HG03575 (cell line): ENCODE results near the gene ATAD3C.
"Not testable (repeated sequence)": the region's sequence is repeated elsewhere in the genome, so short reads cannot be mapped to it uniquely, and the experiment has no call there.

Source experiments
- ATAC-seq: cut with Tn5 transposase; IDR thresholded peaks from one replicate; pipeline ENCODE4 v1.9.1; 2021; ENCODE audit not compliant: unreplicated experiment, insufficient number of reproducible peaks, low FRiP score; ENCODE audit errors: extremely low read depth

The ATAD3C gene

GRCh38 chr1:1460540-1461130 is 11.1 kb downstream of the ATAD3C start:
- no peak for ATAC-seq

- no peak for ATAC-seq
These were observed 12.3 kb downstream of the ATAD3C start for GRCh38 chr1:1461721-1462317.

- no peak for ATAC-seq
These were observed 13.0 kb downstream of the ATAD3C start for GRCh38 chr1:1462318-1462966.

GRCh38 chr1:1463312-1463711 is 13.8 kb downstream of the ATAD3C start:
- no peak for ATAC-seq

- not testable (repeated sequence) for ATAC-seq
These were observed 18.9 kb downstream of the ATAD3C start for GRCh38 chr1:1468196-1468985.

- no peak for ATAC-seq
These were observed 21.3 kb downstream of the ATAD3C start for GRCh38 chr1:1470626-1471388.

- ATAC-seq: peak; percentile 50
These were observed 22.0 kb downstream of the ATAD3C start, which contains the start of gene ATAD3B for GRCh38 chr1:1471389-1472052. ATAD3B (plus strand) TSS chr1:1471765; CDS start chr1:1471885, 120 bp downstream.

GRCh38 chr1:1472053-1472876 is 22.8 kb downstream of the ATAD3C start:
- not testable (repeated sequence) for ATAC-seq

GRCh38 chr1:1476011-1476410 is 26.5 kb downstream of the ATAD3C start:
- ATAC-seq: not testable (repeated sequence)

- ATAC-seq: no peak
These were observed 27.7 kb downstream of the ATAD3C start for GRCh38 chr1:1477206-1477605.

GRCh38 chr1:1479547-1480487 is 30.3 kb downstream of the ATAD3C start:
- no peak for ATAC-seq

- not testable (repeated sequence) for ATAC-seq
These were observed 31.0 kb downstream of the ATAD3C start for GRCh38 chr1:1480488-1480867.

- not testable (repeated sequence) for ATAC-seq
These were observed 32.3 kb downstream of the ATAD3C start for GRCh38 chr1:1481811-1482210.

GRCh38 chr1:1482856-1483255 is 33.4 kb downstream of the ATAD3C start:
- ATAC-seq: no peak

- no peak for ATAC-seq
These were observed 34.2 kb downstream of the ATAD3C start for GRCh38 chr1:1483714-1484113.

GRCh38 chr1:1484976-1485750 is 35.7 kb downstream of the ATAD3C start:
- ATAC-seq: not testable (repeated sequence)
